Adipose tissue (tissue), 3 donors: ENCODE results near the gene DCANP1. TPM values are rescaled to one million over a fixed set of nuclear protein-coding genes. Genes with fewer than 3 reads are reported as not detected.

Experiments
- H3K27ac ChIP-seq: one replicate; pipeline ENCODE4 v1.5.1; 2013; ENCODE audit warnings: low read depth, low read length
- WGBS, 3 donors: extraction: QIAGEN DNeasy Blood & Tissue Kit; methylation state at CpG; one replicate each; pipeline ENCODE4 v1.1.7; 2013; 5-methylcytosine and 5-hydroxymethylcytosine counted together
- polyA plus RNA-seq, 3 donors: library from polyadenylated mRNA; stranded (reverse); fragments of 200-250 nt; gene quantifications; one replicate each; pipeline ENCODE4 v1.2.3, GENCODE V29; 2013
- donor health status: healthy with polysubstance abuse.
- donor health status: Bipolar disorder and iron deficiency.
- donor health status: healthy.

The DCANP1 gene
- polyA plus RNA-seq, 3 donors = not detected

DNA sequence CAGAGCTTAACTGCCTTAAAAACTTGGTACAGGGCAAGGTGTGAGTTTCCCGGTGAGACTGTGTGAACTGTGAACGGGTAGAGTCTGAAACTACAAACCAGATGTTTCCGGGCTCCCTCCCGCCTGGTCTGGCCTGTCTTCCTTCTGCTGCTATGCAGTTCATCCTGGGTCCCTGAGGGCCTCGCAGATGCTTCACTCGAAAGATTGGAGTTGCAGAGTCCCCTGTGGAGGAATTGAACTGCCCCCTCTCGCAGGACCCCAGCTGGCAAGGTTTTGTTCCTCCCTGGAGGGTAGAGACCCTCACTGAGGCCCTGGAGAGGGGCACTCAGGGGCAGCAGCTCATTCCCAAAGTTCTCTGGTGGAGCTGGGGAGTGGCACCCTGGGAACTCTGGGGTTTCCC lies 533 bp downstream of the DCANP1 start:
- no peak overlapping the region for H3K27ac ChIP-seq
- WGBS, 3 donors = 38 to 80% (median 61%) methylated on average over 7 of the region's 7 CpGs

GRCh38 chr5:135446206-135446605 lies 942 bp downstream of the DCANP1 start:
- H3K27ac ChIP-seq = no peak overlapping the region
- 72 to 90% (median 85%) methylated on average over 9 of the region's 9 CpGs for WGBS, 3 donors

DNA sequence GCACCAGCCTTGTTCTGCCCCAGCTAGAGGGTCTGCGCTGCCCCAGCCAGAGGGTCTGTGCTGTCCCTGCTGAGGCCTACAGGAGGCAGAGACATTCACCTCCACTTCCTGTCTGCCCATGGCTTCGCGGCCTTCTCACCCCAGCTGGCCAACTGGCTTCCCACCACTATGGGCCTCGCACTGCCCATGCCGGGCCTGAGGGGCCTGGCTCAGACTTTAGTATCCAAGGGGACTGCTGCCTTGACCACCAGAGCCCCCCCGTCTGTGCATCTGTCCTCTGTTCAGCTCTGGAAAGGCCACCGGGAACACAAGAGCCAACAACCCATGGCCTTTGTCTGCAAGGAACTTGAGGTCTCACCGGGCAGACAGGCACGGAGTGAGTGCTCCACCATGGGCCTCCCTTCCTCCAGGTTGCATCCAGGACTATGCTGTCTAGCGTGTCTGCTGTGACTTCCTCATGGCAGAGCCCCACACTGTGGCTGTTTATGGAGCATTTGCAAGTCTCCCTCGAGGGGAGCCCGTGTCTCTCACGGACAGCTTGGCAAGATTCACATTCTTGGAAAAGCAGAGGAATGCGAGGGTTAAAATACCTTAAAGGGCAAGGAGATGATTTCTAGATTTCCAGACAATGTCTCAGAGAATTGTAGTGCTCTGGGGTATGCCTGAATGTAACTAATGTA lies 1.7 kb downstream of the DCANP1 start:
- H3K27ac ChIP-seq = no peak overlapping the region
- 80 to 91% (median 83%) methylated on average over 14 of the region's 14 CpGs for WGBS, 3 donors

- 81 to 92% (median 83%) methylated on average over 6 of the region's 6 CpGs for WGBS, 3 donors
- no peak overlapping the region for H3K27ac ChIP-seq
These were observed 2.3 kb downstream of the DCANP1 start for GRCh38 chr5:135444881-135445280.

DNA sequence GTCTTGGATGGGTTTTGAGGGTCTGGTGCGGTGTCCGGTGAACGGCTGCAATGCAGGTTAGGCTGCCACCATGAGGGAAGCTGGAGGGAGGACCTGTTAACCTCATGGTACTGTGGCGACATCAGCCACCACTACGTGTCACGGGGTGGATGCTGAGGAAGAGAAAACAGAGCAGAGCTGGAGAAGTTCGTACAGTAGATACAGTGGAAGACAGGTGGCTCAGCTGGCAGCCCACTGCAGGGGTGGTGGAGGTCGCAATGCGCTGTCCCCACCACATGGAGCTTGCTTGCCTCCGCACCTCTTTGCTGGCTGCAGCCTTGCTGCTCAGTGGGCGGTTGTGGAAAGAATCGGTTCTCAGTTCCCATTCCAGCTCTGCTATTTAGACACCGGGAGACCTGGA lies 2.8 kb downstream of the DCANP1 start:
- H3K27ac ChIP-seq = no peak overlapping the region
- 83 to 90% (median 87%) methylated on average over 13 of the region's 13 CpGs for WGBS, 3 donors

GRCh38 chr5:135443161-135443960 lies 3.8 kb downstream of the DCANP1 start:
- 51 to 74% (median 66%) methylated on average over 6 of the region's 6 CpGs for WGBS, 3 donors
- no peak overlapping the region for H3K27ac ChIP-seq

DNA sequence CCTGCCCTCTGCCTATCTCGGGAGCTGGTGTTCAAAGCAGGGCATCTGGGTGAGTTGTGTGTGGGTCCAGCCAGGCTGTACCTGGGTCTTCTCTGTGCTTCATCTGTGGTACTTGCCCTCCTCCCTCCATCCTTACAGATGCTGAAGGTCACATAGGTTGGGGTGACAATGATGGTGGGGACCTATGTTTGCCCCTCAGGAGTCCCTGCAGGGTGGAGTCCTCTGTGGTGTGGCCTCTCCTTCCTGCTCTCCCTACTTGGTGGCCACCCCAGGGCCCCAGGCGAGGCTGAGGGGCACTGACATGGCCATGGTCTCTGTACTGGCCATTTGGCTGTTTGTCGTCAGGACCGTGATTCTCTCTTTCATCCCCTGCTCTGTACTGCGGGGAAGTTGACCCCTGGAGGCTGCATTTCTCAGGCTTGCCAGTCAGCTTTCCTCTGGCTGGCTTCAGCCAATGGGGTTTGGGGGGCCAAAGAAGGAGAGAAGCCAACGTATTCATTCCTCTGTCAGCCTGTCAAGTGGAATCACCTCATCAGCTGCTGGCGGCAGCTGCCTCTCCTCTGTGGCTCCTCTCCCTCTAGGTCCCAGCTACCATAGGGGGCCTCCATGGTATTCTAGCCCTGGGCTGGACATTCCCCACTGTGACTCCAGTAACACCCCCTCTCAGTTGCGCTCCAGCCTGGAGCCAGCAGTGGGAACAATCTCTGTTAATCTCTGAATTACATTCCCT lies 4.6 kb downstream of the DCANP1 start:
- WGBS, 3 donors = 77 to 86% (median 83%) methylated on average over 8 of the region's 8 CpGs
- no peak overlapping the region for H3K27ac ChIP-seq

DNA sequence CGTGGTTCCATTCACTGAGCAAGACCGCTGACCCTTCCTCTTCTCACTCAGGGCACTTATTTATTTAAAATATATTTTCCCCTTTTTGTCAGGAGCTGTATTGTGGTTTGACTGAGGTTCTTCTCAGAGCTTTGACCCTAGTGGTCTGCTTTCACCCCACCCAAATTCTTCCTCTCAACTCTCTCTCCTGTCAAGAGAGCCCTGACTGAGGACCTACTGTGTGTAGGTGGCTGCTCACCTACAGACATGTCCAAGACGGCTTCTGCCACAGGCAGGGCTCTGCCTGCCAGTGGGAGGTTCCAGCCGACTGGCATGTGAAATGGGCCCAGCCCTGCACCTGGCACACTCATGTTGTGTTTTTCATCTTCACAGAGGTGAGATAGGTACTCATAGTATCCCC lies 5.2 kb downstream of the DCANP1 start:
- no peak overlapping the region for H3K27ac ChIP-seq

DNA sequence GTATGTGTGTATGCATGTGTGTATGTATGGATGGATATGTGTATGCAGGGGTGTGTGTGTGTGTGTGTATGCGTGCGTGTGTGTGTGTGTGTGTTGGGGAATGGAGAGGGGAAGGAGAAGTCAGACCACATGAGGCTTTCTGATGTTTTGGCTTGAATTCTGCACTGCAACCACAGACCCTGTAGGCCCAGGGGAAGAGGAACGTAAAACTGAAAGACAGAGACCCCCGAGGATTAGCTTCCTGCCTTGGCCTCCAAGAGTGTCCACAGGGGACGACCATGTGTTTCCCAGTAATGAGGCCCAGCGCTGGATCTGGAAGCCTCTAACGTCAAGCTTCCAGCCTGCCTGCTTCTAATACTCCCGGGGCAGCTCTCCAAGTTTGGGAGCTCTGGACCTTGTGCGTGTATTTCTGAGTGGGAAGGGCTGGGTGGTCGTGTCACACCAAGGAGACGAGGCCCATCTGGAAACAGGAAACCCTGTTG lies 5.8 kb downstream of the DCANP1 start:
- WGBS, 3 donors = 28 to 61% (median 31%) methylated on average over 11 of the region's 11 CpGs
- no peak overlapping the region for H3K27ac ChIP-seq

More for the DNA sequence above, 5.2 kb downstream of the DCANP1 start:
- 73 to 89% (median 85%) methylated on average over 4 of the region's 4 CpGs for WGBS, 3 donors

- no peak overlapping the region for H3K27ac ChIP-seq
- WGBS, 3 donors = 59 to 67% (median 65%) methylated on average over 6 of the region's 6 CpGs
These were observed 6.2 kb downstream of the DCANP1 start for GRCh38 chr5:135440916-135441315.

DNA sequence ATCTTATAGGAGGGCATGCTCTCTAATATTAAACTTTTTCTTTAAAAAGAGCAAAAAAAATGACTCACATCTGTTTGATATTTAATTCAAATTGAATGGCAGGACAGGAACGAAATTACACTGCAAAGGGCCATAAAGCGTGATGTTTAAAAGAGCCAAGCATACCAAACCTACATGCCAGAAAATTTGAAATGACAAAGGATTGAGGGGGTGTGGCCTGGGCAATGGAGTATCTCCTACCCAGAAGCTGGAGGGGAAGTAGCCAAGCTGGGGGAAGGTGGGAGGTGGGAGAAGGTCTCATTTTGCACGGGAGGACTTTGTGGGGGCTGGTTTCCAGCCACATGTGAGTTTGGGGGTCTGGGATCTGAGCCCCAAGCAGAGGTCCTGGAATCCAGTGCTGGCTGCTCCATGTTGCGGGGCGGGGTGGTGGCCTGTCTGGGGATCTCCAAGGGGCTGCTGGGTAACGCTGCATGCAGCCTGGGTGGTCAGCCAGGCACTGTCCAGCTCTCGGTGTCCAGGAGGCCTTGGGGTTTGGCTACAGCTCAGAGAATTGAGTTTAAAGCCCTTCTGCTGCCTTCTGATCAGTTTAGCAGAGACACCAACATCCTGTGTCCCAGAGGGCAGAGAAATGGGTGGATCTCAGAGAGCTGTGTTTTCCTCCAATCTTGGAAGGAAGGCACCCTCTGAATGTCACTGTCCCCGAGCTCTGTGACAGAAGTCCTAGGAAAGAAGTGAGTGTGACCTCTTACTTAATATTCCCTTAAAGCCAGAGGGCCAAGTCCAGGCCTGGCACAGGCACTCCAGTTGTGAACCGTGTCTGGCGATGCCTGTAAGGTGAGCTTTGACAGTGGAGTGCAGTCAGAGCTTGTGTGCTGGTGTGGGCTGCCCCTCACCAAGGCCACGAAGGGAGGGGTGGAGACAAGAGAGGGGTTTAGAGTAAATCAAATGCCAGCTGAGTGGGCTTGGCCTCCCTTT lies 7.6 kb downstream of the DCANP1 start:
- no peak overlapping the region for H3K27ac ChIP-seq
- 70 to 78% (median 74%) methylated on average over 11 of the region's 11 CpGs for WGBS, 3 donors

GRCh38 chr5:135438636-135439221 lies 8.4 kb downstream of the DCANP1 start:
- no peak overlapping the region for H3K27ac ChIP-seq
- WGBS, 3 donors = 73 to 79% (median 76%) methylated on average over 10 of the region's 10 CpGs

GRCh38 chr5:135437796-135438560 lies 9.2 kb downstream of the DCANP1 start:
- H3K27ac ChIP-seq = no peak overlapping the region
- WGBS, 3 donors = 50 to 64% (median 62%) methylated on average over 13 of the region's 13 CpGs

DNA sequence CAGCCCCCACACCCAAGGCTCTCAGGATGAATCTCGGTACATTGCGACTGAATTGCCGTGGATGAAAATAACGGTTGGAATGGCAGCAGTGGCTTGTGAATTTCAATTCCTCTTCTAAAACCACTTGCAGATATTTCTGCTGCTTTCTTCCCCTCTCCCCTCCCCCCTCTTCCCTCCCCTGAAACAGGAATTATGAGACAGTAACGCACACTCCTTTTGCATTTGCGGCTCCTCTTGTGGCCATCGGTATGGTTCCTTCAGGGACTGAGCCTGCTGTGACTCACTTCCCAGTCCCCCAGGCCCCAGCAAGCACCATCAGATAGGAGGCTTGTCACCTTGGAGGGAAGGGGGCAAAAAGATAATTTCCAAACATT lies 9.7 kb downstream of the DCANP1 start:
- H3K27ac ChIP-seq = no peak overlapping the region
- WGBS, 3 donors = 52 to 72% (median 58%) methylated on average over 7 of the region's 7 CpGs

- WGBS, 3 donors = 48 to 68% (median 62%) methylated on average over 7 of the region's 7 CpGs
- H3K27ac ChIP-seq = no peak overlapping the region
These were observed 10.2 kb downstream of the DCANP1 start for GRCh38 chr5:135436951-135437418.

DNA sequence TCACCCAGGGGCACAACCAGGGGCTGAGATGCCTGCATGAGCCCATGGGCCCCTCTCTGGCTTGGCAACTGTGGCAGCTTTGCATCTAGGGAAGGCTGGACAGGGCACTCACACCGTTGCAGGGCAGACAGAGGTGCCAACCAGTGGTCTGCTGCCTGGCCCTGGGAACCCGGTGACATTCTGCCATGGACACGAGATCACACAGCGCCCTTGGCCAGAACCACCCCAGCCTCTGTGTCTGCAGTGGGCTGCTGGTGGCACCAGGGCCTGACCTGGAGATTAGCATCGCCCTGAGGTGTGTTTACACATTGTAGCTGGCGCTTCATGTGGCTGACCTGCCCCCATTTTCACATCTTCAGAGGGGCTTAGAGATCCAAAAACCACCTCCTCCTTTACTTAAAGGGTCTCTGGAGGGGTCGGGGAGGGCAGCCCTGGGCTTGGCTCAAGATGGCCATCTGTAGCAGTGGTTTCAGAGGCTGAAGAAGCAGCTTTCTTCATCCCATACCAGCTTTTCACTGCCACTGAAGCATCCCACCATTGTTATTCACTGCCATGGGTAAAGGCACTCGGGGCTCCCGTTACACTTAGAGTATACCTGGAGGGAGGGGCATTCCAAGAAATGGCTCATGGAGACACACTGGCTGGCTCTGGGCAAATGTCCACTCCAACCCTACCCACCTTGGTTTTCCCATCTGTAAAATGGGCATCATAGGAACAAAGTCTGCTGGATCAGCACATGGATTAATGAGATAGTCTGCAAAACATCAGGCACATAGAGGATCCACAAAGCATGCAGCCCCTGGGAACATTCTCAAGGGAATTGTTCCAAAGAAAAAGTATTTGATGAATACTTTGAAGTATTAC lies 11.4 kb downstream of the DCANP1 start:
- 77 to 90% (median 89%) methylated on average over 9 of the region's 9 CpGs for WGBS, 3 donors

More for the DNA sequence above, 11.4 kb downstream of the DCANP1 start:
- no peak overlapping the region for H3K27ac ChIP-seq
